ENCODE results near the gene FAM3A. TPM values are rescaled to one million over a fixed set of nuclear protein-coding genes. Genes with fewer than 3 reads are reported as not detected.

FAM3A gene
- total and polyA plus RNA-seq, 2 of the 4 experiments (the other 2 are of a cell fraction) = 14.0 to 47.2 TPM

DNA sequence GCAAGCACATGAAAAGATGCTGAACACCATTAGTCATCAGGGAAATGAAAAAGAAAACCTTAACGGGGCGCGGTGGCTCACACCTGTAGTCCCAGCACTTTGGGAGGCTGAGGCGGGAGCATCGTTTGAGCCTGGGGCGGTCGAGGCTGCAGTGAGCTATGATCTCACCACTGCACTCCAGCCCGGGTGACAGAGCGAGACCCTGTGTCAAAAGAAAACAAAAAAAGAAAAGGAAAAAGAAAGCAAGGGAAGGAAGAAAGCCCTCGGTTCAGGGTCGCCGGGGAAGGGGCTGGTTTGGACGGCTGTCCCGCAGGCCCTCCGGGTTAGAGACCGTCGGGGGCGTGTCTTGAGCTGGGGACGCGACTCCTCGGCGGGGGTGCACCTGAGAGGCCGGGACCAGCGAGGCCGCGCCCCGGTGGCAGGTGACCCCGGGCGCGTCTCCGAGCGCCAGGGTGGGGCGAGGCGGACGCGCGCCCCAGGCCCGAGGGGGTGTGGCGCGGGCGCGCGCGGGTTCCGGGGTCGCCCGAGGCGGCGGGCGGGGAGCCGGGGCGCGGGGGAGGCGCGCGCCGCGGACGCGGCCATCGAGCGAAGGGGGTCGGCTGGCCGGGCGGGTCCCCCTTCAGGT is 58.4 kb downstream of the FAM3A start:
- peaks cover 4% of the 10 kb centered on the region; the same call in 1 of the 2 replicates for H3K4me1 ChIP-seq (ENCODE audit: control insufficient read depth, insufficient read depth, low read length)
- peak overlapping the region; percentile 97 for H2BK5ac ChIP-seq (ENCODE audit: low read depth, low read length, poor library complexity, severe bottlenecking)
- intact Hi-C loops (cut with micrococcal nuclease) (no loop called here), dilution Hi-C loops (cut with HindIII; ENCODE audit: low sequenced_read_pairs, unreplicated experiment) (no loop called here), in situ Hi-C loops (cut with MboI; ENCODE audit: low sequenced_read_pairs) (no loop called here)
- ATAC-seq (ENCODE audit: low read depth) (peak; percentile 52), DNase-seq (no peak)
- no peak overlapping the region for H3K4ac ChIP-seq (ENCODE audit: low read depth, low read length)
- POLR2A ChIA-PET (ENCODE audit: unreplicated experiment) = no interaction called here
- no peak overlapping the region for H4K5ac ChIP-seq (ENCODE audit: low read depth, low read length)
- H3K23ac ChIP-seq (ENCODE audit: low read depth, low read length) = no peak overlapping the region
- 0 out of 2 replicates have a peak overlapping the region, but pooled peaks have one; percentile 40 for H2BK120ac ChIP-seq (ENCODE audit: low read depth, low read length)
- peak overlapping the region; percentile 74 for H3K4me3 ChIP-seq (ENCODE audit: insufficient read depth, low read depth, low read length)
- H2AK5ac ChIP-seq (ENCODE audit: low read depth, low read length) = no peak overlapping the region
- no peak overlapping the region for H4K91ac ChIP-seq (ENCODE audit: insufficient read depth, low read depth, low read length)
- no peaks in the 10 kb centered on the region for H3K27me3 ChIP-seq (ENCODE audit: control insufficient read depth, insufficient read depth, low read length)
- CTCF ChIA-PET = no interaction called here
- H3K36me3 ChIP-seq (ENCODE audit: control insufficient read depth, insufficient read depth, low read length) = peaks cover 23% of the 10 kb centered on the region
- peak overlapping the region; percentile 89 for H2AFZ ChIP-seq (replicated peaks; ENCODE audit: low read length, poor library complexity)
- TF ChIP-seq NFE2L2 (IDR thresholded peaks at IDR 0.05; ENCODE audit: low read depth, low read length) = no peak
- TF ChIP-seq RCOR1 (IDR thresholded peaks at IDR 0.05; ENCODE audit: insufficient replicate concordance, low read length) = no peak
- TF ChIP-seq SMC3 (IDR thresholded peaks at IDR 0.05; ENCODE audit: low read depth, low read length) = no peak
- no peak for TF ChIP-seq CHD1 (IDR thresholded peaks at IDR 0.05; ENCODE audit: low read depth, low read length)
- TF ChIP-seq CEBPB (IDR thresholded peaks at IDR 0.05; ENCODE audit: low read depth, low read length) = no peak
- TF ChIP-seq, protein P1, sequence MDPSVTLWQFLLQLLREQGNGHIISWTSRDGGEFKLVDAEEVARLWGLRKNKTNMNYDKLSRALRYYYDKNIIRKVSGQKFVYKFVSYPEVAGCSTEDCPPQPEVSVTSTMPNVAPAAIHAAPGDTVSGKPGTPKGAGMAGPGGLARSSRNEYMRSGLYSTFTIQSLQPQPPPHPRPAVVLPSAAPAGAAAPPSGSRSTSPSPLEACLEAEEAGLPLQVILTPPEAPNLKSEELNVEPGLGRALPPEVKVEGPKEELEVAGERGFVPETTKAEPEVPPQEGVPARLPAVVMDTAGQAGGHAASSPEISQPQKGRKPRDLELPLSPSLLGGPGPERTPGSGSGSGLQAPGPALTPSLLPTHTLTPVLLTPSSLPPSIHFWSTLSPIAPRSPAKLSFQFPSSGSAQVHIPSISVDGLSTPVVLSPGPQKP (IDR thresholded peaks at IDR 0.05; ENCODE audit: borderline replicate concordance, low read depth, low read length) = no peak
- no peak for TF ChIP-seq MAFK (IDR thresholded peaks at IDR 0.05; ENCODE audit: low read depth, low read length)
- no peak for TF ChIP-seq RAD21 (IDR thresholded peaks at IDR 0.05; ENCODE audit: low read length)
- TF ChIP-seq MAZ (IDR thresholded peaks at IDR 0.05; ENCODE audit: borderline replicate concordance, low read depth, low read length) = no peak
- TF ChIP-seq RFX5 (IDR thresholded peaks at IDR 0.05; ENCODE audit: low read depth, low read length) = no peak
- TF ChIP-seq, protein P2, sequence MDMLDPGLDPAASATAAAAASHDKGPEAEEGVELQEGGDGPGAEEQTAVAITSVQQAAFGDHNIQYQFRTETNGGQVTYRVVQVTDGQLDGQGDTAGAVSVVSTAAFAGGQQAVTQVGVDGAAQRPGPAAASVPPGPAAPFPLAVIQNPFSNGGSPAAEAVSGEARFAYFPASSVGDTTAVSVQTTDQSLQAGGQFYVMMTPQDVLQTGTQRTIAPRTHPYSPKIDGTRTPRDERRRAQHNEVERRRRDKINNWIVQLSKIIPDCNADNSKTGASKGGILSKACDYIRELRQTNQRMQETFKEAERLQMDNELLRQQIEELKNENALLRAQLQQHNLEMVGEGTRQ (IDR thresholded peaks at IDR 0.05; ENCODE audit: low read depth, low read length) = no peak
- no peak for TF ChIP-seq POLR2A (IDR thresholded peaks at IDR 0.05; ENCODE audit: low read depth, low read length)
- TF ChIP-seq MXI1 (IDR thresholded peaks at IDR 0.05; ENCODE audit: borderline replicate concordance, low read depth, low read length) = no peak
- no peak overlapping the region for H3K56ac ChIP-seq (ENCODE audit: extremely low read depth, insufficient read depth, low read length)
- H4K20me1 ChIP-seq (ENCODE audit: insufficient read depth, low read length) = peaks cover 33% of the 10 kb centered on the region
- 0 out of 2 replicates have a peak overlapping the region, but pooled peaks have one; percentile 32 for H3K14ac ChIP-seq (replicated peaks; ENCODE audit: low read depth, low read length)
- no peak overlapping the region for H3K18ac ChIP-seq (ENCODE audit: low read depth, low read length)
- H3K79me1 ChIP-seq (ENCODE audit: low read depth in 1 of 2, low read length in 2 of 2) = peaks cover 0 to 9% of the 10 kb centered on the region in 2 experiments; a peak in 2 of 4 replicates
- WGBS, 2 experiments (ENCODE audit: extremely low coverage in 2 of 2, insufficient read length in 1 of 2) = 18% methylated on average over 36 of the region's 65 CpGs; no CpG with 5 or more reads in 1 of the 2 experiments
- H3K9ac ChIP-seq (ENCODE audit: low read depth, low read length) = no peak overlapping the region
- peak overlapping the region; percentile 74 for H3K27ac ChIP-seq (ENCODE audit: insufficient read depth, low read length)
- peak overlapping the region; percentile 84 for H3K4me2 ChIP-seq (ENCODE audit: low read depth, low read length)
- H4K8ac ChIP-seq (ENCODE audit: low read depth in 2 of 2, low read length in 2 of 2) = peak overlapping the region in 1 of 2 experiments; percentile 57; a peak in 1 of 4 replicates
- H3K9me3 ChIP-seq (ENCODE audit: control insufficient read depth, insufficient read depth, low read length) = no peaks in the 10 kb centered on the region; the same call in 1 of the 2 replicates
- H2BK20ac ChIP-seq (ENCODE audit: low read depth, low read length) = no peak overlapping the region
- no peak overlapping the region for H2BK15ac ChIP-seq (ENCODE audit: low read depth, low read length)
- peak overlapping the region; percentile 78 for H2AK9ac ChIP-seq (replicated peaks; ENCODE audit: low read depth, low read length, poor library complexity)
- H3K9me1 ChIP-seq (ENCODE audit: insufficient read depth, low read length) = no peaks in the 10 kb centered on the region
- no TSS peak for BruUV-seq (replicated peaks)
